RKO (cell line): ENCODE measurements around the gene FREM2.

Source experiments
- DNase-seq: peaks from one replicate; pipeline ENCODE4 v3.0.0-alpha.2; 2016; ENCODE audit warnings: low spot score

Gene FREM2

GRCh38 chr13:38687246-38688229 is 661 bp downstream of the FREM2 start:
- DNase-seq: no peak

DNA sequence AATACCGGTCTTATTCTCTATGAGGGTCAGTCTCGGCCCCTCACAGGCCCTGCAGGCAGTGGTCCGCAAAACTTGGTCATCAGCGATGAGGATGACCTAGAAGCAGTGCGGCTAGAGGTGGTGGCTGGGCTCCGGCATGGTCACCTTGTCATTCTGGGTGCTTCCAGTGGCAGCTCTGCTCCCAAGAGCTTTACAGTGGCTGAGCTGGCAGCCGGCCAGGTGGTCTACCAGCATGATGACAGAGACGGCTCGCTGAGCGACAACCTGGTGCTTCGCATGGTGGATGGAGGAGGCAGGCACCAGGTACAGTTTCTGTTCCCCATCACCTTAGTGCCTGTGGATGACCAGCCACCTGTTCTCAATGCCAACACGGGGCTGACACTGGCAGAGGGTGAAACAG is 1.8 kb downstream of the FREM2 start:
- no peak for DNase-seq

GRCh38 chr13:38690231-38690630 is 3.4 kb downstream of the FREM2 start:
- no peak for DNase-seq

GRCh38 chr13:38693168-38693567 is 6.3 kb downstream of the FREM2 start:
- DNase-seq: no peak

DNA sequence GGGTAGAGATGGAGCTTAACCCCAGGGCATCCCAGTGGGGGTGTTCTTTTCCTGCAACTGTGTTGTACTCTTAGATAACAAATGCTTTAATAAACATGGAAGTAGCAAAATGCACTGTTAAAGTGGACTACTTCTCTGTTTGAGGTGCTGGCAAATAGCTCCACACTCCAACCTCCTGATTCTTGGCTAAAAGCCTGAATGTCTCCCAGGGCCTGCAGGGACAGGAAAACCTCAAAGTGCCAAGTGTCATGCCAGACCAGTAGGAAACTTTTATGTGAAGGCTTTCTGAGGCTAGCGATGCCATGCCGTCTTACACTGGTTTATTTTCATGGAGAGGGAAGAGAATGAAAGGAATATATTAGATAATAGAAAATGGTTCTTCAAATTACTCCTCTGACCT is 6.8 kb downstream of the FREM2 start:
- DNase-seq: no peak

GRCh38 chr13:38697197-38697596 is 10.3 kb downstream of the FREM2 start:
- no peak for DNase-seq

- DNase-seq: peak; percentile 45
These were observed 10.9 kb downstream of the FREM2 start for GRCh38 chr13:38697628-38698333.

GRCh38 chr13:38700051-38700450 is 13.2 kb downstream of the FREM2 start:
- no peak for DNase-seq

DNA sequence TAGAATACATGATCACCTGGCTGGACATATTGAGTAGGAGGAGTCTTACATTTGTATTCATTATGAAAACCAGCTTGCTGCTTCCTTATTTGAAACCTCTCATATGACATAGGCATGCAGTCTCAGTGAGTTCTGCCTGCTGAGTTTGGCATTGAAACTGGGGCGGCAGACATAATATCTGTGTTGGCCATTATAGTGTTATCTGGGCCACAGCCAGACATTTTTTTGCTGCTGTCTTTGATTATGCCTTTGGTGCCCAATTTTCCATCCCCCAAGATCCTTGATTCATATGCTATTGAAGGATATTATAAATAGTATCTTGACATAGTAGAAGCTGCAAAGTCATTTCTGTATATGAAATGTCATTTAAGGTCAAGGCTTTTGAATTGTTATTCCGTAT is 15.8 kb downstream of the FREM2 start:
- DNase-seq: no peak

DNA sequence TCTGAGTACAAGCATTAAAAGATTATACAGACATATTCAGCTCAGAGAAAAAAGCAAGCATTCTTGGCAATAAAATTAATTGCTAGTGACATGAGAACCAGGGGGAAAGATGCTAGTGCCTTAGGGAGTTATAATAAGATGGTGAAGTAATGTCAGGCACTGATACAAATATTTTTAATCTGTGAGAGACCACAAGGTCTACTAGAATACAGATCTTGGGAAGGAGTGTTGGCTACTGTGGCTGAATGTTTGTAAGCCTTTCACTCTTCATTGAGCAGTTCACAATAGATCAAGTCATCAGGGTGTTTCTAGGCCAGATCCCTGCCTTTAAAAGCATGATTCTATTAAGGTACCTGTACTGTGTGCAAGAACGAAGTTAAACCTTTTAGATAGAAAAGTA is 16.4 kb downstream of the FREM2 start:
- DNase-seq: no peak

- no peak for DNase-seq
These were observed 18.5 kb downstream of the FREM2 start for GRCh38 chr13:38705365-38705764.

DNA sequence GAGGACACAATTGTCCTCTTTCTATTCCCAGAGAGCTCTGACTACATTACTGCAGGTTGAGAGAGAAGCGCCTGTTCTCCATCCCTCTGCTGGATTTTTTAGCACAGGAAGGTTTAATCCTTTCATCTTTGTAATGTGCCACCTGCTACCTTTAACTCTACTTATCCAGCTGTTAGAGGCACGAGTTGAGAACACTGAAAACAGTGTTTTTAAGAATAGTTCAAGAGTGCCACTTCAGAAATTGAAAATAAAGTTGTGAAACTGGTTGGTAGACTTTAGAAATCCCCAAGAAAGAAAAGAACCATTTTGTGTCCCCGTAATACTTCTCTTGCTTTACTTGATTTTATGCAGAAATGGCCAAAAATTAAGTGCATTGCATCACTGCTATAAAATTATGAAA is 20.6 kb downstream of the FREM2 start:
- no peak for DNase-seq

GRCh38 chr13:38713046-38713445 is 26.2 kb downstream of the FREM2 start:
- no peak for DNase-seq

- DNase-seq: no peak
These were observed 31.5 kb downstream of the FREM2 start for GRCh38 chr13:38718374-38718773.

GRCh38 chr13:38730332-38730731 is 43.5 kb downstream of the FREM2 start:
- DNase-seq: no peak

- DNase-seq: no peak
These were observed 46.3 kb downstream of the FREM2 start for GRCh38 chr13:38733146-38733545.

GRCh38 chr13:38735665-38736440 is 49.0 kb downstream of the FREM2 start:
- no peak for DNase-seq

DNA sequence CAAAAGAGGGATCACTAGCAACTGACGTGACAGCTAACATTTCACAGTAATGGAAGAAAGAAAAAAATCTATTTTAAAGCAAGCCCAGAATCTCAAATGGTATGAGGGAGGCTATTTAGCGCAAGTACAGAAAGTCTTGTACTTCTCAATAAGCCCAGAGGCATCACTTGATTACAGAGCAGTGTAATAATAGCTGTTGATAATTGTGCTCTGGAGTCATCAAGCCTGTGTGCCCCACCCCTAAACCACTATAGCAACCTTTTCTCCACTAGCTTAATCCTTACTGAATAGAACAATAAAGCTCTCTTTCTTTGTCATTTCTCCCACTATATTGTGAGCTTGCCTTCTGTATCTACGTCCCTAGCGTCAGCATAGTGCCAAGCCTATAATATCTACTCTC is 56.6 kb downstream of the FREM2 start:
- DNase-seq: no peak

DNA sequence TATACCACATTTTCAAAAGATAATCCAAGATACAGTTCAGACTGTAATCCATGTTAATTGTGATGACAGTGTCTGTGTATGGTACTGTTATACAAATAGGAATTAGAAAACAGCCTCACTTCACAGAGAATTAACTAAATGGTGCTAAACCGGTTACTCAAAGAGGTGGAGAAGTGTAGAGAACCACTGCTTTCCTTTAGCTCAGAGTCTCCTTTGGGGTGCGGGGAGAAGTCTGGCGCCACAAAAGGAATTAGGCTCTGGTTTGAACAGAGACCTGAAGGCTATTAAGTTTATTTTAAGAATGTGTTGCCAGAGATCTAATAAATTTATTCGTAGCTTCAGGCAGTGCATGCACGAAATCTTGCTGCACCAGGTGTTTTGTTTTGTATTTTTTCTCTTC is 65.8 kb downstream of the FREM2 start:
- DNase-seq: no peak

DNA sequence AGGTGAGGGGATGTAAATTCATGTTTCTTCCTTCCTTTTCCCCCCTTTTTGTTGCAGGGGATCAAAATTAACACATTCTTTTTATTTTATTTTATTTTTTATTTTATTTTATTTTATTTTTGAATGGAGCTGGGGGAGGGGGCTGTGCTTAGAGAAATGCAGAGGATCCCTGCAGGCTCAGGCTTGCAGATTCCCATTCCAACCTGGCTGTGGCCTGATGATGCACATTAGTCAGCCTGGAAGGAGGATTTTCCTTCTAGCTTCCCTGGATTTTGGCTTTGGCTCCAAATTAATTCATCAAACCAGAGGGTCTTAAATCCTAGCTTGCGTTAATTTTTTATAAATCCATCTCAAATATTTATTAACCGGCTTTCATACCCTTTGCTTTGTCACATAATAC is 67.0 kb downstream of the FREM2 start:
- DNase-seq: no peak

- no peak for DNase-seq
These were observed 68.9 kb downstream of the FREM2 start for GRCh38 chr13:38755793-38756192.

GRCh38 chr13:38758277-38758676 is 71.4 kb downstream of the FREM2 start:
- no peak for DNase-seq

- DNase-seq: no peak
These were observed 72.5 kb downstream of the FREM2 start for GRCh38 chr13:38759390-38759789.
